ENCODE measurements around the gene ABCD1. TPM values are rescaled to one million over a fixed set of nuclear protein-coding genes. Genes with fewer than 3 reads are reported as not detected.

ABCD1 gene
- total RNA-seq, 1 experiment from 2014 or later = 3.5 TPM

- Mint-ChIP-seq H3K4me1 (ENCODE audit: insufficient read depth, unreplicated experiment) (peaks cover 19% of the 10 kb centered on the region), H3K9me3 (ENCODE audit: unreplicated experiment) (no peaks in the 10 kb centered on the region), H3K4me3 (ENCODE audit: unreplicated experiment) (peak overlapping the region; percentile 82), H3K36me3 (ENCODE audit: insufficient read depth, unreplicated experiment) (peaks cover 39% of the 10 kb centered on the region), H3K27me3 (ENCODE audit: insufficient read depth, unreplicated experiment) (no peaks in the 10 kb centered on the region), H3K27ac (ENCODE audit: low read depth, unreplicated experiment) (peak overlapping the region; percentile 79)
- no peak for TF ChIP-seq CTCF (IDR thresholded peaks at IDR 0.05; ENCODE audit: unreplicated experiment)
- intact Hi-C loops (cut with micrococcal nuclease) = loop anchor here (2.0 kb wide), 1 partner anchor 71 kb away; the partner anchor contains the start of genes IDH3G and SSR4
- ChIA-PET CTCF (no interaction called here), POLR2A (interaction anchor here (0.6 to 1.0 kb wide), 4 partner anchors 16 to 248 kb away, joined by 3 to 4 read pairs (median 4); partner anchors contain the start of genes HCFC1 and SLC6A8)
- DNase-seq (ENCODE audit: unreplicated experiment) = peak; percentile 54
- no TSS peak for BruUV-seq (replicated peaks)
These were observed 1.1 kb upstream of the ABCD1 start for GRCh38 chrX:153723351-153724251.

- no TSS peak for BruUV-seq (replicated peaks)
- intact Hi-C loops (cut with micrococcal nuclease) = loop anchor here (2.0 kb wide), 1 partner anchor 70 kb away; the partner anchor contains the start of genes IDH3G and SSR4
- TF ChIP-seq CTCF (IDR thresholded peaks at IDR 0.05; ENCODE audit: unreplicated experiment) = no peak
- Mint-ChIP-seq H3K36me3 (ENCODE audit: insufficient read depth, unreplicated experiment) (peaks cover 30% of the 10 kb centered on the region), H3K27ac (ENCODE audit: low read depth, unreplicated experiment) (no peak overlapping the region), H3K9me3 (ENCODE audit: unreplicated experiment) (no peaks in the 10 kb centered on the region), H3K27me3 (ENCODE audit: insufficient read depth, unreplicated experiment) (no peaks in the 10 kb centered on the region), H3K4me1 (ENCODE audit: insufficient read depth, unreplicated experiment) (peaks cover 19% of the 10 kb centered on the region), H3K4me3 (ENCODE audit: unreplicated experiment) (peak overlapping the region; percentile 82)
- CTCF ChIA-PET = no interaction called here
- no peak for DNase-seq (ENCODE audit: unreplicated experiment)
- POLR2A ChIA-PET = no interaction called here
These were observed 579 bp downstream of the ABCD1 start for GRCh38 chrX:153725039-153725831.

GRCh38 chrX:153725832-153726285 lies 1.2 kb downstream of the ABCD1 start:
- TF ChIP-seq CTCF (IDR thresholded peaks at IDR 0.05; ENCODE audit: unreplicated experiment) = no peak
- no peak for DNase-seq (ENCODE audit: unreplicated experiment)
- BruUV-seq (replicated peaks) = no TSS peak
- intact Hi-C loops (cut with micrococcal nuclease) = loop anchor here (2.0 kb wide), 1 partner anchor 69 kb away; the partner anchor contains the start of genes IDH3G and SSR4
- Mint-ChIP-seq H3K27ac (ENCODE audit: low read depth, unreplicated experiment) (no peak overlapping the region), H3K4me1 (ENCODE audit: insufficient read depth, unreplicated experiment) (peaks cover 24% of the 10 kb centered on the region), H3K9me3 (ENCODE audit: unreplicated experiment) (no peaks in the 10 kb centered on the region), H3K36me3 (ENCODE audit: insufficient read depth, unreplicated experiment) (peaks cover 29% of the 10 kb centered on the region), H3K4me3 (ENCODE audit: unreplicated experiment) (peak overlapping the region; percentile 36), H3K27me3 (ENCODE audit: insufficient read depth, unreplicated experiment) (no peaks in the 10 kb centered on the region)
- ChIA-PET CTCF (interaction anchor here (0.7 kb wide), 1 partner anchor 689 kb away, joined by 3 read pairs; no protein-coding TSS in a partner anchor), POLR2A (interaction anchor here (2.1 kb wide), 1 partner anchor 68 kb away, joined by 13 read pairs; the partner anchor contains the start of genes IDH3G and SSR4)

Measured in MCF 10A (cell line).